Upper lobe of left lung (tissue), 4 donors: ENCODE measurements around the gene RAX.

Source experiments
- POLR2A ChIP-seq, 4 donors: fragments of 450-650 bp; IDR thresholded peaks; one replicate each; pipeline ENCODE4 v1.5.1; 2016 to 2017; ENCODE audit warnings: antibody characterized with exemption in 4 of 4, mild to moderate bottlenecking in 2 of 4
- POLR2AphosphoS5 ChIP-seq, 2 donors: sonication (generic); formaldehyde crosslinking; IDR thresholded peaks; one replicate each; pipeline ENCODE4 v1.5.1; 2017; ENCODE audit warnings: antibody characterized with exemption in 2 of 2
- TF ChIP-seq, protein P1 (sequence below), 6 experiments: fragments of 450-650 bp in 4 of 6; fragments of 200-600 bp in 2 of 6; sonication (generic) in 2 of 6; IDR thresholded peaks; one replicate each; pipeline ENCODE4 v1.5.1; 2016 to 2019; ENCODE audit warnings: antibody characterized with exemption in 6 of 6

DNA sequence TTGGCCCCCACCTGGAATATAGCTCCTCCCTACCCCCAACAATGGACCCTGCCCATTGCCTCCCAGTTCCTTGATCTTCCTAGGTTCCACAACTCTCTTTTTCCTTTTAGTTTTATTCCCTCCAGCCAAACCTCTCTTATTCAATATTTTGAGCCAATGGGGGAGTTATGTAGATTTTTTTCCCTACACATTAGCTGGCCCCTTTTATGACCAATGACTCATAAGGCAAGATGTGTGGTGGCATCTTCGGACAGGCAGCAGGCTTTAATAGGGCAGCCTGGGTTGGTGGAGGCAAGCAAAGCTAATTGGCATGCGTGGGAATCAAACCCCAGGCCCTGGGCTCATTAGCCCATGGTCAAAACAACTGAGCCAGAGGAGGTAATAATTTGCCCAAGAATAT, 44.1 kb downstream of the RAX start:
- TF ChIP-seq, protein P1, sequence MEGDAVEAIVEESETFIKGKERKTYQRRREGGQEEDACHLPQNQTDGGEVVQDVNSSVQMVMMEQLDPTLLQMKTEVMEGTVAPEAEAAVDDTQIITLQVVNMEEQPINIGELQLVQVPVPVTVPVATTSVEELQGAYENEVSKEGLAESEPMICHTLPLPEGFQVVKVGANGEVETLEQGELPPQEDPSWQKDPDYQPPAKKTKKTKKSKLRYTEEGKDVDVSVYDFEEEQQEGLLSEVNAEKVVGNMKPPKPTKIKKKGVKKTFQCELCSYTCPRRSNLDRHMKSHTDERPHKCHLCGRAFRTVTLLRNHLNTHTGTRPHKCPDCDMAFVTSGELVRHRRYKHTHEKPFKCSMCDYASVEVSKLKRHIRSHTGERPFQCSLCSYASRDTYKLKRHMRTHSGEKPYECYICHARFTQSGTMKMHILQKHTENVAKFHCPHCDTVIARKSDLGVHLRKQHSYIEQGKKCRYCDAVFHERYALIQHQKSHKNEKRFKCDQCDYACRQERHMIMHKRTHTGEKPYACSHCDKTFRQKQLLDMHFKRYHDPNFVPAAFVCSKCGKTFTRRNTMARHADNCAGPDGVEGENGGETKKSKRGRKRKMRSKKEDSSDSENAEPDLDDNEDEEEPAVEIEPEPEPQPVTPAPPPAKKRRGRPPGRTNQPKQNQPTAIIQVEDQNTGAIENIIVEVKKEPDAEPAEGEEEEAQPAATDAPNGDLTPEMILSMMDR (IDR thresholded peaks at IDR 0.05), result no peak
- TF ChIP-seq POLR2AphosphoS5 (IDR thresholded peaks at IDR 0.05) (no peak), POLR2A (IDR thresholded peaks at IDR 0.05) (no peak)
